Transverse colon (tissue), 4 donors: ENCODE measurements around the gene SLC26A8. TPM values are rescaled to one million over a fixed set of nuclear protein-coding genes. Genes with fewer than 3 reads are reported as not detected.
"Not testable (repeated sequence)": the region's sequence is repeated elsewhere in the genome, so short reads cannot be mapped to it uniquely, and the experiment has no call there.

Experiments
- DNase-seq: peaks from one replicate; pipeline ENCODE4 v3.0.0-alpha.2; 2019
- H3K27ac ChIP-seq, 4 donors: fragments of 200-600 bp; sonication (generic); 2 replicates each; pipeline ENCODE4 v1.5.1; 2016 to 2018; ENCODE audit warnings: inconsistent platforms in 4 of 4
- H3K27me3 ChIP-seq: fragments of 200-600 bp; sonication (generic); 2 replicates; pipeline ENCODE4 v1.5.1; 2017; ENCODE audit warnings: inconsistent platforms
- H3K36me3 ChIP-seq, 4 donors: fragments of 200-600 bp; sonication (generic); 2 replicates each; pipeline ENCODE4 v1.5.1; 2017 to 2019; ENCODE audit warnings: inconsistent platforms in 4 of 4
- H3K4me1 ChIP-seq, 4 donors: fragments of 200-600 bp; sonication (generic); 2 replicates each; pipeline ENCODE4 v1.5.1; 2017 to 2020; ENCODE audit warnings: inconsistent platforms in 4 of 4
- H3K4me3 ChIP-seq, 4 donors: fragments of 200-600 bp; sonication (generic); 1 replicate in 1 of 4; 2 replicates in 3 of 4; pipeline versions ENCODE4 v1.5.1 to v1.6.1; 2017 to 2019; ENCODE audit warnings: inconsistent platforms in 4 of 4
- H3K9me3 ChIP-seq, 2 donors: fragments of 200-600 bp; sonication (generic); 2 replicates each; pipeline ENCODE4 v1.5.1; 2017 to 2019; ENCODE audit warnings: inconsistent platforms in 2 of 2
- EP300 ChIP-seq: sonication (generic); formaldehyde crosslinking; IDR thresholded peaks from one replicate; pipeline ENCODE4 v1.6.1; 2017; ENCODE audit warnings: antibody characterized with exemption, low read depth
- POLR2A ChIP-seq: fragments of 450-650 bp; IDR thresholded peaks from one replicate; pipeline ENCODE4 v1.6.1; 2016; ENCODE audit warnings: antibody characterized with exemption, mild to moderate bottlenecking, moderate library complexity
- POLR2AphosphoS5 ChIP-seq, 3 donors: sonication (generic); formaldehyde crosslinking; IDR thresholded peaks; one replicate each; pipeline ENCODE4 v1.6.1; 2016; ENCODE audit warnings: antibody characterized with exemption in 3 of 3
- WGBS, 2 donors: methylation state at CpG; one replicate each; pipeline ENCODE4 v1.1.5; 2018; ENCODE audit warnings: low coverage in 1 of 2; 5-methylcytosine and 5-hydroxymethylcytosine counted together
- in situ Hi-C, 4 donors: fragments of 200-750 bp; cut with MboI; loops; one replicate each; pipeline versions ENCODE4 v1.15.0 to v1.15.1; 2017; ENCODE audit warnings: low sequenced_read_pairs in 3 of 4, low pct_ligation_motif_present in 1 of 4, low pct_unique_long_range_greater_than_20kb in 1 of 4
- intact Hi-C: fragments of 100-400 bp; cut with DNase I; formaldehyde crosslinking; loops from one replicate; pipeline ENCODE4 v1.15.1; 2023; ENCODE audit warnings: low total_unique reads
- total RNA-seq, 4 donors: library from RNA; depleted of rRNA; stranded (reverse); fragments of >200 nt; gene quantifications; one replicate each; pipeline ENCODE4 v1.1.0, GENCODE V29; 2016
- TF ChIP-seq, protein P1 (sequence below), 5 experiments: fragments of 200-600 bp in 3 of 5; fragments of 450-650 bp in 2 of 5; sonication (generic) in 3 of 5; IDR thresholded peaks; 1 replicate in 2 of 5; 2 replicates in 3 of 5; pipeline ENCODE4 v1.5.1; 2016 to 2017; ENCODE audit warnings: antibody characterized with exemption in 5 of 5, inconsistent platforms in 3 of 5, mild to moderate bottlenecking in 2 of 5, moderate library complexity in 1 of 5

SLC26A8 gene
- total RNA-seq, 4 donors from 2014 or later = 1.1 to 2.6 TPM; not detected in 2

DNA sequence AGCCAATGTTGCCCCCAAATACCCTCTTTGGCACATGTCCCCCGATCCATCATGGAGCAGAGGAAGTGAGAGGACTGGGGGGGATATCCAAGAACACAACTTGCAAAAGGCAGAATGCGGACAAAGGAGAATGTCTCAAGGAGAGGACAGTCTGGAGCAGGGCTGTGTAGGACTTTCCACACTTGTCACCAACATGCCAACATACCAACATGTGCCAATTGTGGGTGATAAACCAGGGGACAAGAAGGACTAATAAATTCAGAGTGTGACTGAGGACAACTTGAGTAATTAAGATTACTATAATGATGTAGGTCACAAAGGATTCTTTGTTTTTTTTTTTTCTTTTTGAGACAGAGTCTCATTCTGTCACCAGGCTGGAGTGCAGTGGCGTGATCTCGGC, 8.8 kb downstream of the SLC26A8 start:
- 61 to 70% methylated on average over 4 of the region's 4 CpGs for WGBS, 2 donors
- H3K36me3 ChIP-seq = no peaks in the 10 kb centered on the region
- no peaks in the 10 kb centered on the region for H3K27me3 ChIP-seq
- no peak overlapping the region for H3K27ac ChIP-seq
- TF ChIP-seq, protein P1, sequence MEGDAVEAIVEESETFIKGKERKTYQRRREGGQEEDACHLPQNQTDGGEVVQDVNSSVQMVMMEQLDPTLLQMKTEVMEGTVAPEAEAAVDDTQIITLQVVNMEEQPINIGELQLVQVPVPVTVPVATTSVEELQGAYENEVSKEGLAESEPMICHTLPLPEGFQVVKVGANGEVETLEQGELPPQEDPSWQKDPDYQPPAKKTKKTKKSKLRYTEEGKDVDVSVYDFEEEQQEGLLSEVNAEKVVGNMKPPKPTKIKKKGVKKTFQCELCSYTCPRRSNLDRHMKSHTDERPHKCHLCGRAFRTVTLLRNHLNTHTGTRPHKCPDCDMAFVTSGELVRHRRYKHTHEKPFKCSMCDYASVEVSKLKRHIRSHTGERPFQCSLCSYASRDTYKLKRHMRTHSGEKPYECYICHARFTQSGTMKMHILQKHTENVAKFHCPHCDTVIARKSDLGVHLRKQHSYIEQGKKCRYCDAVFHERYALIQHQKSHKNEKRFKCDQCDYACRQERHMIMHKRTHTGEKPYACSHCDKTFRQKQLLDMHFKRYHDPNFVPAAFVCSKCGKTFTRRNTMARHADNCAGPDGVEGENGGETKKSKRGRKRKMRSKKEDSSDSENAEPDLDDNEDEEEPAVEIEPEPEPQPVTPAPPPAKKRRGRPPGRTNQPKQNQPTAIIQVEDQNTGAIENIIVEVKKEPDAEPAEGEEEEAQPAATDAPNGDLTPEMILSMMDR (IDR thresholded peaks at IDR 0.05) = no peak
- no peak for TF ChIP-seq POLR2A
- TF ChIP-seq EP300 = no peak
- TF ChIP-seq POLR2AphosphoS5 (IDR thresholded peaks at IDR 0.05) = no peak
- no peak overlapping the region for H3K4me3 ChIP-seq
- no peak for DNase-seq
- H3K9me3 ChIP-seq = no peaks in the 10 kb centered on the region
- intact Hi-C loops (no loop called here), in situ Hi-C loops (loop anchor here in 2 of 4 donors (25.0 kb wide), 1 partner anchor 347 kb away; no protein-coding TSS in a partner anchor)
- no peaks in the 10 kb centered on the region for H3K4me1 ChIP-seq

DNA sequence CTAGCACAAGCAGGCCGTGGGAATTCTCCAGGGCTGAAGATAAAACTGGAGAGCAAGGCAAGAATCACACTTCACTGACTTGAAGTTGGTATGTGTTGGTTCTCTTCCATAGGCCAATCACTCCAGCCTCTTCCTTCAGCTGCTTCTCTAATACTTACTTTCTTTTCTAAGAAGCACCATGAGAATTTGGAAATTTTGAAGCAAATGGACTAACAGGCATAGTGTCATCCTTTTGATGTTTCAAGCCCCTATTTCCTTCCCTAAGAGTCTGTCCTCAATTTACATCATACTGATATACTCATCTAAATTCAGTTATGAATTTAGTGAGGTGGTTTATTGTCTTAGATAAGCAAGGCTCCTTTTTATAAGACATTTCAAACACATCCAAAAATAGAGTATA, 24.0 kb downstream of the SLC26A8 start:
- no peaks in the 10 kb centered on the region for H3K9me3 ChIP-seq
- no peaks in the 10 kb centered on the region for H3K4me1 ChIP-seq
- H3K27ac ChIP-seq = no peak overlapping the region
- TF ChIP-seq EP300 = no peak
- TF ChIP-seq, protein P1 (IDR thresholded peaks at IDR 0.05) = no peak
- no peak for TF ChIP-seq POLR2AphosphoS5 (IDR thresholded peaks at IDR 0.05)
- no peak for TF ChIP-seq POLR2A
- DNase-seq = no peak
- no peak overlapping the region for H3K4me3 ChIP-seq
- no peaks in the 10 kb centered on the region for H3K27me3 ChIP-seq
- no peaks in the 10 kb centered on the region for H3K36me3 ChIP-seq
- intact Hi-C loops (no loop called here), in situ Hi-C loops (loop anchor here in 2 of 4 donors (25.0 kb wide), 1 partner anchor 362 kb away; no protein-coding TSS in a partner anchor)
- WGBS, 2 donors = 95% methylated on average over 1 of the region's 1 CpG; no CpG with 5 or more reads in 1 of the 2 donors

DNA sequence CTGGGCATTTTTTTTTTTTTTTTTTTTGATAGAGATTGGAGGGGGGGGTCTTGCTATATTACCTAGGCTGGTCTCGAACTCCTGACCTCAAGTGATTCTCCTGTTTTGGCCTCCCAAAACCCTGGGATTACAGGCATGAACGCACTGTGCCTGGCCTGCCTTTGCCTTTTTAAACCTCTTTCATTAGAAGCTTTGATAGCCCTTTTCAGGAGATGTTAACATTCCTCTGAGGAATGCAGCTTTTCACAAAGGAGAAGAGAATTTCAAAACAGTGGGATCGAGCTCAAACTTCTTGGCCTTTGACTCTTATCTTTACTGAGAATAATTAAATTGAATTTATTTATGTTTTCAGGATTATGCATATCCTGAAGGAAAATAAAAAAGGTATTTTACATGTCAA, 31.3 kb downstream of the SLC26A8 start:
- no peaks in the 10 kb centered on the region for H3K27me3 ChIP-seq
- H3K9me3 ChIP-seq = no peaks in the 10 kb centered on the region
- no peaks in the 10 kb centered on the region for H3K4me1 ChIP-seq
- in situ Hi-C loops = no loop called here
- TF ChIP-seq, protein P1 (IDR thresholded peaks at IDR 0.05) = no peak
- TF ChIP-seq EP300 (no peak), POLR2A (no peak), POLR2AphosphoS5 (IDR thresholded peaks at IDR 0.05) (no peak)
- H3K4me3 ChIP-seq = no peak overlapping the region
- no peaks in the 10 kb centered on the region for H3K36me3 ChIP-seq
- H3K27ac ChIP-seq = no peak overlapping the region
- 77 to 84% methylated on average over 2 to 3 of the region's 3 CpGs for WGBS, 2 donors
- intact Hi-C loops = no loop called here
- no peak for DNase-seq

DNA sequence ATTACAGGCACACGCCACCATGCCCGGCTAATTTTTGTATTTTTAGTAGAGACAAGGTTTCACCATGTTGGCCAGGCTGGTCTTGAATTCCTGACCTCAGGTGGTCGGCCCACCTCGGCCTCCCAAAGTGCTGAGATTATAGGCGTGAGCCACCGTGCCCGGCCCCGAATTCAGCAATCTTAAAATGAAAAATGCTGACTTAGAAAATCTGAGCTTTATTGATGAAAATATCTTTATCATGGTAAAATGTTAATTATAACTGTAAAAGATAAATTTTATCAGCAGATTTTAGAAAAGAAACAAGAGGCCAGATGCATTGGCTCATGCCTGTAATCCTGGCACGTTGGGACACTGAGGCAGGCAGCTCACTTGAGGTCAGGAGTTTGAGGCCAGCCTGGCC, 36.4 kb downstream of the SLC26A8 start:
- H3K9me3 ChIP-seq, H3K4me1 ChIP-seq, H3K27me3 ChIP-seq, H3K36me3 ChIP-seq, in situ Hi-C loops, intact Hi-C loops, DNase-seq, H3K4me3 ChIP-seq, H3K27ac ChIP-seq: not testable (repeated sequence)
- WGBS, 2 donors = 81 to 87% methylated on average over 5 to 9 of the region's 9 CpGs

DNA sequence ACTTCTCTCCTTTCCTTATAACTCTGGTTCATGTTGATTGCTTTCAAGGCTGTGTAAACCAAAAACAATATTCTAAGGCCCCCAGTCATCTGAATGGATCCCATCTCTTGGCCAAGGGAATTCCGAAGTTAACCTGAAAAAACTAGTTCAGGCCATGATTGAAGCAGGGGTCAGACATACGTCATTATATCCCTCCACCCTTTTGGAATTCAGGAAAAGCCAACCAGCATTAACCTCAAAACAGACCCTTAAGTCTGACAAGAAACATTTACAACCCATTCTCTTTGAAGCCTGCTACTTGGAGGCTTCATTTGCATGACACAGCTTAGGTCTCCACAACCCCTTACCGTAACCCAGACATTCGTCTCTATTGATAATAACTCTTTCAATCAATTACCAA, 39.7 kb downstream of the SLC26A8 start:
- Histone ChIP-seq H3K36me3 (no peaks in the 10 kb centered on the region), H3K27ac (no peak overlapping the region), H3K4me3 (no peak overlapping the region), H3K27me3 (no peaks in the 10 kb centered on the region), H3K4me1 (no peaks in the 10 kb centered on the region), H3K9me3 (no peaks in the 10 kb centered on the region)
- TF ChIP-seq, protein P1 (IDR thresholded peaks at IDR 0.05) = no peak
- TF ChIP-seq EP300 = no peak
- no peak for TF ChIP-seq POLR2AphosphoS5 (IDR thresholded peaks at IDR 0.05)
- TF ChIP-seq POLR2A = no peak
- DNase-seq = no peak
- WGBS, 2 donors = 79 to 100% methylated on average over 3 to 4 of the region's 4 CpGs
- intact Hi-C loops (no loop called here), in situ Hi-C loops (no loop called here)
